ENCODE measurements around the gene DPYSL3.

Gene DPYSL3

GRCh38 chr5:147397616-147398015, 112.3 kb downstream of the DPYSL3 start:
- Histone ChIP-seq H3K4me1 (ENCODE audit: control insufficient read depth, insufficient read depth, low read length) (peaks cover 15% of the 10 kb centered on the region), H3K9me3 (replicated peaks; ENCODE audit: low read length) (no peaks in the 10 kb centered on the region), H3K27me3 (ENCODE audit: control insufficient read depth, insufficient read depth, low read length) (no peaks in the 10 kb centered on the region), H3K4me2 (ENCODE audit: low read length) (no peak overlapping the region), H3K36me3 (ENCODE audit: insufficient read depth, low read length) (no peaks in the 10 kb centered on the region), H3K4me3 (ENCODE audit: low read length) (no peak overlapping the region), H3K9ac (ENCODE audit: low read depth, low read length) (no peak overlapping the region)

- H3K4me2 ChIP-seq (ENCODE audit: low read length): no peak overlapping the region
- H3K9me3 ChIP-seq (replicated peaks; ENCODE audit: low read length): no peaks in the 10 kb centered on the region
- no peaks in the 10 kb centered on the region for H3K36me3 ChIP-seq (ENCODE audit: insufficient read depth, low read length)
- no peak overlapping the region for H3K9ac ChIP-seq (ENCODE audit: low read depth, low read length)
- H3K4me1 ChIP-seq (ENCODE audit: control insufficient read depth, insufficient read depth, low read length): peaks cover 13% of the 10 kb centered on the region
- no peaks in the 10 kb centered on the region for H3K27me3 ChIP-seq (ENCODE audit: control insufficient read depth, insufficient read depth, low read length)
- no peak overlapping the region for H3K4me3 ChIP-seq (ENCODE audit: low read length)
These were observed 113.6 kb downstream of the DPYSL3 start for GRCh38 chr5:147396070-147396823.

- H3K4me2 ChIP-seq (ENCODE audit: low read length): no peak overlapping the region
- H3K9ac ChIP-seq (ENCODE audit: low read depth, low read length): no peak overlapping the region
- no peak overlapping the region for H3K4me3 ChIP-seq (ENCODE audit: low read length)
- no peaks in the 10 kb centered on the region for H3K27me3 ChIP-seq (ENCODE audit: control insufficient read depth, insufficient read depth, low read length)
- H3K36me3 ChIP-seq (ENCODE audit: insufficient read depth, low read length): no peaks in the 10 kb centered on the region
- H3K9me3 ChIP-seq (replicated peaks; ENCODE audit: low read length): no peaks in the 10 kb centered on the region
- H3K4me1 ChIP-seq (ENCODE audit: control insufficient read depth, insufficient read depth, low read length): no peaks in the 10 kb centered on the region
These were observed 115.8 kb downstream of the DPYSL3 start for GRCh38 chr5:147393874-147394672.

- H3K36me3 ChIP-seq (ENCODE audit: insufficient read depth, low read length): no peaks in the 10 kb centered on the region
- H3K27me3 ChIP-seq (ENCODE audit: control insufficient read depth, insufficient read depth, low read length): no peaks in the 10 kb centered on the region
- no peaks in the 10 kb centered on the region for H3K9me3 ChIP-seq (replicated peaks; ENCODE audit: low read length)
- no peak overlapping the region for H3K4me2 ChIP-seq (ENCODE audit: low read length)
- H3K4me3 ChIP-seq (ENCODE audit: low read length): no peak overlapping the region
- H3K4me1 ChIP-seq (ENCODE audit: control insufficient read depth, insufficient read depth, low read length): no peaks in the 10 kb centered on the region
- no peak overlapping the region for H3K9ac ChIP-seq (ENCODE audit: low read depth, low read length)
These were observed 118.1 kb downstream of the DPYSL3 start for GRCh38 chr5:147391781-147392180.

GRCh38 chr5:147390654-147391225, 119.1 kb downstream of the DPYSL3 start:
- H3K4me2 ChIP-seq (ENCODE audit: low read length): no peak overlapping the region
- H3K27me3 ChIP-seq (ENCODE audit: control insufficient read depth, insufficient read depth, low read length): no peaks in the 10 kb centered on the region
- no peaks in the 10 kb centered on the region for H3K36me3 ChIP-seq (ENCODE audit: insufficient read depth, low read length)
- H3K4me1 ChIP-seq (ENCODE audit: control insufficient read depth, insufficient read depth, low read length): no peaks in the 10 kb centered on the region
- H3K4me3 ChIP-seq (ENCODE audit: low read length): no peak overlapping the region
- no peak overlapping the region for H3K9ac ChIP-seq (ENCODE audit: low read depth, low read length)
- H3K9me3 ChIP-seq (replicated peaks; ENCODE audit: low read length): no peaks in the 10 kb centered on the region

- no peak overlapping the region for H3K4me2 ChIP-seq (ENCODE audit: low read length)
- no peaks in the 10 kb centered on the region for H3K36me3 ChIP-seq (ENCODE audit: insufficient read depth, low read length)
- H3K9ac ChIP-seq (ENCODE audit: low read depth, low read length): no peak overlapping the region
- H3K9me3 ChIP-seq (replicated peaks; ENCODE audit: low read length): no peaks in the 10 kb centered on the region
- H3K27me3 ChIP-seq (ENCODE audit: control insufficient read depth, insufficient read depth, low read length): no peaks in the 10 kb centered on the region
- no peak overlapping the region for H3K4me3 ChIP-seq (ENCODE audit: low read length)
- H3K4me1 ChIP-seq (ENCODE audit: control insufficient read depth, insufficient read depth, low read length): no peaks in the 10 kb centered on the region
These were observed 121.4 kb downstream of the DPYSL3 start for GRCh38 chr5:147388184-147389108.

GRCh38 chr5:147387109-147387508, 122.8 kb downstream of the DPYSL3 start:
- Histone ChIP-seq H3K4me2 (ENCODE audit: low read length) (no peak overlapping the region), H3K4me1 (ENCODE audit: control insufficient read depth, insufficient read depth, low read length) (no peaks in the 10 kb centered on the region), H3K27me3 (ENCODE audit: control insufficient read depth, insufficient read depth, low read length) (no peaks in the 10 kb centered on the region), H3K9ac (ENCODE audit: low read depth, low read length) (no peak overlapping the region), H3K36me3 (ENCODE audit: insufficient read depth, low read length) (no peaks in the 10 kb centered on the region), H3K4me3 (ENCODE audit: low read length) (no peak overlapping the region), H3K9me3 (replicated peaks; ENCODE audit: low read length) (no peaks in the 10 kb centered on the region)

- Histone ChIP-seq H3K9ac (ENCODE audit: low read depth, low read length) (no peak overlapping the region), H3K4me2 (ENCODE audit: low read length) (no peak overlapping the region), H3K27me3 (ENCODE audit: control insufficient read depth, insufficient read depth, low read length) (no peaks in the 10 kb centered on the region), H3K36me3 (ENCODE audit: insufficient read depth, low read length) (no peaks in the 10 kb centered on the region), H3K9me3 (replicated peaks; ENCODE audit: low read length) (no peaks in the 10 kb centered on the region), H3K4me3 (ENCODE audit: low read length) (no peak overlapping the region), H3K4me1 (ENCODE audit: control insufficient read depth, insufficient read depth, low read length) (no peaks in the 10 kb centered on the region)
These were observed 125.3 kb downstream of the DPYSL3 start for GRCh38 chr5:147384346-147385193.

GRCh38 chr5:147382776-147383175, 127.1 kb downstream of the DPYSL3 start:
- Histone ChIP-seq H3K36me3 (ENCODE audit: insufficient read depth, low read length) (no peaks in the 10 kb centered on the region), H3K4me3 (ENCODE audit: low read length) (peak overlapping the region; percentile 64), H3K27me3 (ENCODE audit: control insufficient read depth, insufficient read depth, low read length) (no peaks in the 10 kb centered on the region), H3K4me2 (ENCODE audit: low read length) (peak overlapping the region; percentile 60), H3K4me1 (ENCODE audit: control insufficient read depth, insufficient read depth, low read length) (no peaks in the 10 kb centered on the region), H3K9me3 (replicated peaks; ENCODE audit: low read length) (no peaks in the 10 kb centered on the region), H3K9ac (ENCODE audit: low read depth, low read length) (peak overlapping the region; percentile 57)

- H3K4me2 ChIP-seq (ENCODE audit: low read length): no peak overlapping the region
- no peaks in the 10 kb centered on the region for H3K4me1 ChIP-seq (ENCODE audit: control insufficient read depth, insufficient read depth, low read length)
- no peaks in the 10 kb centered on the region for H3K27me3 ChIP-seq (ENCODE audit: control insufficient read depth, insufficient read depth, low read length)
- no peak overlapping the region for H3K4me3 ChIP-seq (ENCODE audit: low read length)
- no peaks in the 10 kb centered on the region for H3K36me3 ChIP-seq (ENCODE audit: insufficient read depth, low read length)
- H3K9me3 ChIP-seq (replicated peaks; ENCODE audit: low read length): no peaks in the 10 kb centered on the region
- H3K9ac ChIP-seq (ENCODE audit: low read depth, low read length): no peak overlapping the region
These were observed 128.3 kb downstream of the DPYSL3 start for GRCh38 chr5:147381555-147381954.
